Astrocyte (in vitro differentiated cells and primary cell): ENCODE results near the gene ATP2B2.

ENCODE experiments used
- CTCF ChIP-seq: IDR thresholded peaks from 2 replicates; pipeline ENCODE4 v1.5.1; 2011; ENCODE audit warnings: low read depth, mild to moderate bottlenecking, inconsistent platforms, low read length, moderate library complexity; ENCODE audit not compliant: insufficient read depth
- EZH2 ChIP-seq: IDR thresholded peaks from 2 replicates; pipeline ENCODE4 v1.6.1; 2012; ENCODE audit warnings: mild to moderate bottlenecking, low read length, inconsistent platforms; ENCODE audit not compliant: insufficient read depth

- TF ChIP-seq EZH2 (no peak), CTCF (no peak)
These were observed 7.9 kb downstream of the ATP2B2 start for GRCh38 chr3:10497439-10497838.
